Central memory CD4-positive, alpha-beta T cell (primary cell): Measurements from ENCODE around the gene SPATA17.
"Not testable (repeated sequence)": the region's sequence is repeated elsewhere in the genome, so short reads cannot be mapped to it uniquely, and the experiment has no call there.

Source experiments
- DNase-seq: peaks from one replicate; pipeline ENCODE4 v3.0.0; 2022

The SPATA17 gene

DNA sequence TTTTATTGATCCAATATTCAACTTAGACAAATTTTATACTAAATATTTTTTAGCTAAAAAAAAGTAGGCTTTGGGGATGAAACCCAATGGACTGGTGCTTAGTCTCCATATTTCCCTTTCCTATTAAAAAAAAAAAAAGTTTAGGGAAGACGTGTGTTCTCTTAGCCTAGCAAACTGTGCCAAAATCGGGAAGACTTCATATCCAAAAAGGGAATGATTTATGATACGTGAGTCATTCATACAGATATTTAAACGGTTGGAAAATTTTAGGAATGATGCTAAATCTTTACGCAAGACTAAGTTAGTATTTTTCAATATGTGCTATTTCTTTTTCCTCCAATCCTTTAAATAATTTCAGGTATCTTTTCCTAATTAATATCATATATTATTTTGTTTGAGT lies 50.7 kb downstream of the SPATA17 start:
- no peak for DNase-seq

DNA sequence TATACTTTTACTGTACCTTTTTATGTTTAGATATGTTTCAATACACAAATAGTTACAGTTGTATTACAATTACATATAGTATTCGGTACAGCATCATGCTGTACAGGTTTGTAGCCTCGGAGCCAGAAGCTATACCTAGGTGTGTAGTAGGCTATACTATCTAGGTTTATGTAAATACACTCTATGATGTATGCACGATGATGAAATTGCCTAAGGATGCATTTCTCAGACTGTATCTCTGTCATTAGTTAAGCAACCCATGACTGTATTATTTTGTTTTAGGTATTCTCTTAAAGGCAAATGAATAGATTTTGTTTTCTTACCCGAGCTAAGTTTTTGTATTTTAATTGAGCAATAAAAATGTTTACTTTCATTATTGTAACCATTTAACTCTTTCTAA lies 56.4 kb downstream of the SPATA17 start:
- no peak for DNase-seq

DNA sequence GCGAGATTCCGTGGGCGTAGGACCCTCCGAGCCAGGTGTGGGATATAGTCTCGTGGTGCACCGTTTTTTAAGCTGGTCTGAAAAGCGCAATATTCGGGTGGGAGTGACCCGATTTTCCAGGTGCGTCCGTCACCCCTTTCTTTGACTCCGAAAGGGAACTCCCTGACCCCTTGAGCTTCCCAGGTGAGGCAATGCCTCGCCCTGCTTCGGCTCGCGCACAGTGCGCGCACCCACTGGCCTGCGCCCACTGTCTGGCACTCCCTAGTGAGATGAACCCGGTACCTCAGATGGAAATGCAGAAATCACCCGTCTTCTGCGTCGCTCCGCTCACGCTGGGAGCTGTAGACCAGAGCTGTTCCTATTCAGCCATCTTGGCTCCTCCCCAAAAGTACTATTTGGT lies 65.0 kb downstream of the SPATA17 start:
- not testable (repeated sequence) for DNase-seq

- no peak for DNase-seq
These were observed 72.2 kb downstream of the SPATA17 start for GRCh38 chr1:217703326-217703725.

DNA sequence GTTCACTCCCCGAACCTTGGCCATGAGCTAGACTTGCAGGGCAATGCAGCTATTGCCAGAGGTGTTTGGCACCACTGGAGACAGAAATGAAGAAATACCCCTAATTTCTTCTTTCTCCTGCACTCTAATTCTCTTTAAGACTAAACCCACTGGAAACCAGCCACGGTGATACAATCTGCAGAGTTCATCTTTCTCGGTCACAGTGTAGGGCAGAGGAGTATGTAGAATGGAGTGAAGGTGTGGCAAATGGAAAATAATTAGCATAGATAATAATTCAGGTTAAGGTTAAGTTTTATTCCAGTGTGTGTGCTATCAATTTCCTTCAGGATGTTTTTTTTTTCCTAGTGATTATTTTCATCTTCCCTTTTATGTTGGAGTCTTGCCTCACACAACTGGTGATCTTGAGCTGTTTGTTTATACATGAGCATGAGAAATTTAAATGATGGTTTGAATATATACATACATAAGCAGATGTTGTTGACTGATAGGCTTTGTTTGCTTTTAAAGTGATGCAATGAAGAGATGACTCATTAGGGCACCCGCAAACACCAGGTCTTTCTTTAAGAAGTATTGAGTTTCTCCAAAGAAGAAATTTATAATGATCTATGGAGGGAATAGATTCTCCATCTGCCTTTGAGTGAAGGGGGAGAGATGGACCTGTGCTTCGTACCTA lies 81.9 kb downstream of the SPATA17 start:
- no peak for DNase-seq

GRCh38 chr1:217715681-217716080 lies 84.5 kb downstream of the SPATA17 start:
- DNase-seq: no peak

- no peak for DNase-seq
These were observed 86.8 kb downstream of the SPATA17 start for GRCh38 chr1:217717959-217718358.

DNA sequence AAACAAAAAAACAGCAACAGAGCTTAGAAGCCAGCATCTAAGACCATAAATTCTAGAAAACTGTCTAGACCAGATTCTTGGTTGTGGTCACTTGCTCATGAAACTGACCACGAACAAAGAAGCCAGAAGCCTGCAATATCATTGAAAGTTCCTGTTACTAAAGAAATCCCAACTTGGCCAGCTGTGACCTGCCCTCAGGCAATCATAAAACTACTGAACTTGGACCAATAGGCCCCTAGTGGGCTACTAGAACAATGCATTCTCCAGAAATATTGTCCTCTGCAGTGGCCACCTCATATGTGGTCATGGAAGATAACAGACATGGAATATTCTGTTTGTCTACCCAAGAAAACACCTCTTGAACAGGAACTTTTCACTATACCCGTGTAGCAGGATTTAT lies 87.7 kb downstream of the SPATA17 start:
- DNase-seq: no peak

GRCh38 chr1:217721692-217722091 lies 90.5 kb downstream of the SPATA17 start:
- DNase-seq: no peak

DNA sequence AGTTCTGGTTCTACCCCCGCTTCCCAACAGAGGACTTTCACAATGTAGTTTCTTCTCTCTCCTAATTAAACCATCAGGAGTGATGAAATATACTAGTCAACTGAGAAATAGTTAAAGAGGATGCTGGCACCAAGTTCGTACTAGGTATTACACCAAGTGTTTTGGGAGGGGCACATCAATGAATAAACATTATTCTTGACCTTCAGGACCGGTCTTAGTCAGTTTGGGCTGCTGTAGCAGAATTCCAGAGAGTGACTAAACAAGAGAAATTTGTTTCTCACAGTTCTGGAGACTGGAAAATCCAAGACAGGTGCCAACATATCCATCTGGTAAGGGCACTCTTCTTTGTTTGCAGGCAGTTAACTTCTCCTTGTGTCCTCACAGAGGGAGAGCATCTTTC lies 103.8 kb downstream of the SPATA17 start:
- DNase-seq: no peak

DNA sequence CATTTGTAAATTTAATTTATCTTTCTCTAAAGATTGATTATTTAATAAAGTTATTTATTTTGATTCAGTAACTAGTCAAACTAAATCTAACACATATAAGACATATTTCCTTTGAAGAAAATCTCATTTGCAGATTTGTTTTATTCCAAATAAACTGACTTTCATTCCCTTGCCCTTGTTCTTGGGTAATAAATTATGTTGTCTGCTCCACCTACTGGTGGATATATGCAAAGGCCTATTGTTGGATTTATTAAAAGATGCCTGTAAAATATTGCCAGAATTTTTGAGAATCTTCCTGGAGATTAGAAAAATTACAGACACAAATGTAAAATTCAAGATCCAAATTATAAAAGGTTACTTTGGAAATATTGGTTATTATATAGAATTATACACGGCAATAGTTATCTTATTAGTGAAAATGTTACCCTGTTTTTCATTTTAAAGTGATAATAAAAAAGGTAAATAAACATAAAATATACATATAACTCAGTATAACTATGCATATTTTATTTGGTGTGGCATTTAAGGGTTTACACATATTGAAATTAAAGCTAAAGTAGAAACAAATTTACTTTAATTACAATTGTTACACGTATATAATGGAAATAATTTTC lies 116.1 kb downstream of the SPATA17 start:
- DNase-seq: no peak

DNA sequence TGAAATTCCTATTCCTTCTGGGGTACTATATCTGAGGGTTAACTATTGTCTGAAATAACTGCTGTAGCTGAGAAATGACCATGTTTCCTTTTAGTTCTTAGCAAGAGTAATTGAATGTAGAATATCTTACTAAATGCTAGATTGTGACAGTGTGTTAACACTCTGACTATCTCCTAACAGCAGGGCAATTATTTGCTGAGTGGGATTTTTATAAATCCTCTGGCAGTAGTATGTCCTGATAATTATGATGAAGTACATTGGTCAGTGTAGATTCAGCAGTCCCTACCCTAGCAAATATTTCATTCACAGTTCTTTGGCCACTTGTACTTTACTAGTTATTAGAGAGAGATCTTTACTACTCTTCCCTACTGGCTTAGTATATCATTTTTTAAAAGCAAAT lies 138.6 kb downstream of the SPATA17 start:
- no peak for DNase-seq

- DNase-seq: no peak
These were observed 139.8 kb downstream of the SPATA17 start for GRCh38 chr1:217770918-217771317.

- DNase-seq: no peak
These were observed 145.5 kb downstream of the SPATA17 start for GRCh38 chr1:217776693-217777092.

GRCh38 chr1:217781056-217781455 lies 149.9 kb downstream of the SPATA17 start:
- DNase-seq: no peak

DNA sequence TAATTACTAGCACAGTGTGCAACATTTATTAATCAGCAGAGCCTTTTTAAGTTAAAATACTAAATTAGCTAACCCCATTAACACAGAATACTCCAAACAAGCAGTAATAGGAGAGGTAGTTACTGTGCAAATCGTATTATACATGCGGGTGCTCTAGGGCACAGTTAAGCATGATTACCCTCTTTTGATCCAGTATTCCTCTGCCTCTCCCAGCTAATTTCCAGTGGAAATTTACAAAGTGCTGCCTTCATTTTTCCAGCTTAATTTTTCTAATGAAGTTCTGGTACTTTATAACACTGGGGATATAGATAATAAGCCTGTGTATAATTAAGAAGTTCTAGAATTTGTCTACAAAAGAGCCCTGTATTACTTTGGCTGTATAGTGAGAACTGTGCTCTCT lies 159.9 kb downstream of the SPATA17 start:
- no peak for DNase-seq

- no peak for DNase-seq
These were observed 174.6 kb downstream of the SPATA17 start for GRCh38 chr1:217805792-217806191.

DNA sequence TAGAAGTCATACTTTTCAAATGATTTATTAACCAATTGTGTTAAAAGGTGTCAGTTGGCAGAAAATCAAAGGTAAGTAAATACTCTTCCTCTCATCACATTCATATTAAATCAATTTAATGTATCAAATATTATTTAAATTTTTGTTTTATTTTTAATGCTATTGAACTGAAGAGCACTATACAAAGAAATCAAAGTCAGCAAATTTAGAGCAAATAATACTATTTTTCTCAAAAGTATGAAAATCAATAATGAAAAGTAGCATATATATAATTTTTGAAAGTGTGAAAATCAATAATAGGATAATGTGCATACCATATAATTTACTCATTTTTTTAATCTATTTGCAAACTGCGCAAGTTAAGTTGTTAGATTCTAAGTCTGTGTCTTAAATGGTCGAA lies 181.0 kb downstream of the SPATA17 start:
- no peak for DNase-seq

- DNase-seq: no peak
These were observed 181.9 kb downstream of the SPATA17 start for GRCh38 chr1:217813031-217813430.

GRCh38 chr1:217837691-217838090 lies 206.5 kb downstream of the SPATA17 start:
- no peak for DNase-seq

DNA sequence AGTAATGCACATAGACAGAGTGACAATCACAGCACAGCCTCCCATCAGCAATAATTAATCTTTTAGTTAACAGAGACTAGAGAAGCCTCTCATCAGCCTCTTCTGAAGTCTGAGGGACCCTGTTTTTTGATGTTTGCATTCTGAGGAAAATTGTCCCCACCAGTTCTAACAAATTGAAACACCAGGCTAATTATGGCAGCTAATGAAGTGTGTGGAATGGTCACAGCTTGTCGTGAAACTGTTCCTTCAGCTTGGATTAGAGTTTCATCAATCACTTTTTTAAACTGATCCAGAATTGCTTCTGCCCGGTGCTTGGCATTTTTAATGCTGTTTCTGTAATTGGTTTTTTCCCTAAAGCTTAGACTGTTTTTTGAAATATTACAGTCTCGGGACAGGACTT lies 208.0 kb downstream of the SPATA17 start:
- no peak for DNase-seq

GRCh38 chr1:217846733-217847132 lies 215.6 kb downstream of the SPATA17 start:
- DNase-seq: no peak

- no peak for DNase-seq
These were observed 216.5 kb downstream of the SPATA17 start for GRCh38 chr1:217847643-217848042.

DNA sequence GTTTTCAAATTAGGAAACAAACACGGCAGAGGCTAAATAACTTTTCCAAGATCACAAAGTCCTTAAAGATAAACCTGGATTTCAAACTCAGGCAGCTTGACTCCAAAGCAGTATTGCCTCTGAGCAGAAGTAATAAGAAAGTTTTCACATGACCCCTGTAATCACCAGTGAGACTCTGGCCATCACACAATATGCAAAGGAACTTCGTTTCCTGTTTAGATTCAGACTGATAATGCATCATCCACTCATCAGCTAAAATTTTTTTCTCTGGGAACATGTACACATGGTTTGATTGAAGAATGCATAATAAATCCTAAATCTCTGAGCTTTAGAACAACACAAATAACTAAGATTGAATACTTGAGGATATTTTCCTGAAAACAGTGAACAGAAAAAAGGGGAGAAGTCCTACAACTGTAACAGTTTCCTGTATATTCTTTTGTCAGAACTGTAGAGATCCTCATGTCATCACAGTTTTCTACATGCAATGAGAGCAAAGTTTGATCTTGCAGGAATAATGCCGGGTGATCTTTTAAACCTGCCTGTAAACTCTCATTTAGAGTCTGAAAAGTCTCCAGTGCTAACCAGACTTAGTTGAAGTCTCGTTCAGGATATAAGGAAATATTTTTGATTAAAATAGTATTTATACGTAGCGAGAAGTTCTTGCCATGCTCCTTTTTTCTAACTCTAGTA lies 225.3 kb downstream of the SPATA17 start:
- no peak for DNase-seq
